DND-41 (cell line): ENCODE measurements around the gene EEF1AKMT1.

Experiments used
- ATAC-seq: fragments of 200-7000 bp; cut with Tn5 transposase; 3 replicates; pipeline ENCODE4 v1.9.1; 2021; ENCODE audit warnings: low read depth; ENCODE audit not compliant: insufficient read depth
- DNase-seq: peaks from one replicate; pipeline ENCODE4 v3.0.0-alpha.2; 2020
- H2AFZ ChIP-seq: 2 replicates; pipeline ENCODE4 v1.6.0; 2012; ENCODE audit warnings: low read depth, low read length
- H3K27ac ChIP-seq: 2 replicates; pipeline ENCODE4 v1.5.1; 2012; ENCODE audit warnings: low read length, inconsistent platforms
- H3K27me3 ChIP-seq: fragments of 200-600 bp; sonication (generic); 2 replicates; pipeline ENCODE4 v1.6.0; 2012; ENCODE audit warnings: low read length, mild to moderate bottlenecking, inconsistent platforms; ENCODE audit not compliant: insufficient read depth, poor library complexity
- H3K36me3 ChIP-seq: 2 replicates; pipeline ENCODE4 v1.5.1; 2012; ENCODE audit warnings: low read length, inconsistent platforms; ENCODE audit not compliant: insufficient read depth
- H3K4me1 ChIP-seq: 2 replicates; pipeline ENCODE4 v1.5.1; 2012; ENCODE audit warnings: mild to moderate bottlenecking, low read length; ENCODE audit not compliant: insufficient read depth
- H3K4me2 ChIP-seq: 2 replicates; pipeline ENCODE4 v1.6.0; 2012; ENCODE audit warnings: mild to moderate bottlenecking, moderate library complexity, low read length, inconsistent platforms; ENCODE audit not compliant: insufficient read depth
- H3K4me3 ChIP-seq, 2 experiments: fragments of 200-600 bp in 1 of 2; shearing (Covaris generic) in 1 of 2; 2 replicates each; pipeline ENCODE4 v1.5.1; 2012 to 2016; ENCODE audit warnings: inconsistent platforms in 2 of 2, low read length in 2 of 2, mild to moderate bottlenecking in 2 of 2, low read depth in 1 of 2, moderate library complexity in 1 of 2
- H3K79me2 ChIP-seq: 2 replicates; pipeline ENCODE4 v1.6.0; 2012; ENCODE audit warnings: low read length, inconsistent platforms; ENCODE audit not compliant: insufficient read depth
- H3K9ac ChIP-seq: 2 replicates; pipeline ENCODE4 v1.6.0; 2012; ENCODE audit warnings: low read depth, mild to moderate bottlenecking, inconsistent platforms, low read length, moderate library complexity
- H3K9me3 ChIP-seq: 2 replicates; pipeline ENCODE4 v1.5.1; 2012; ENCODE audit warnings: low read length, moderate library complexity, mild to moderate bottlenecking, inconsistent platforms; ENCODE audit not compliant: insufficient read depth, severe bottlenecking
- H4K20me1 ChIP-seq: 2 replicates; pipeline ENCODE4 v1.6.0; 2012; ENCODE audit warnings: low read length; ENCODE audit not compliant: insufficient read depth
- CTCF ChIP-seq: IDR thresholded peaks from 2 replicates; pipeline ENCODE4 v1.5.1; 2012; ENCODE audit warnings: borderline replicate concordance, low read length, moderate library complexity, mild to moderate bottlenecking; ENCODE audit not compliant: poor library complexity, severe bottlenecking; ENCODE audit errors: extremely low read depth
- EZH2 ChIP-seq: IDR thresholded peaks from 3 replicates; pipeline ENCODE4 v1.6.1; 2012; ENCODE audit warnings: borderline replicate concordance, low read depth, mild to moderate bottlenecking, moderate library complexity, low read length, inconsistent platforms; ENCODE audit not compliant: severe bottlenecking

EEF1AKMT1 gene

GRCh38 chr13:20696073-20696472 is 77.7 kb downstream of the EEF1AKMT1 start:
- H3K9ac ChIP-seq: no peak overlapping the region
- peaks cover 8% of the 10 kb centered on the region for H3K27me3 ChIP-seq
- no peak overlapping the region for H3K4me3 ChIP-seq
- H4K20me1 ChIP-seq: no peaks in the 10 kb centered on the region
- DNase-seq (no peak), ATAC-seq (peak; percentile 48; the same call in 1 of the 3 replicates)
- H2AFZ ChIP-seq: no peak overlapping the region
- H3K4me2 ChIP-seq: no peak overlapping the region
- no peak for TF ChIP-seq CTCF
- TF ChIP-seq EZH2: no peak
- no peaks in the 10 kb centered on the region for H3K79me2 ChIP-seq
- H3K27ac ChIP-seq: no peak overlapping the region
- H3K4me1 ChIP-seq: no peaks in the 10 kb centered on the region
- H3K36me3 ChIP-seq: no peaks in the 10 kb centered on the region
- no peaks in the 10 kb centered on the region for H3K9me3 ChIP-seq

- Histone ChIP-seq H3K27me3 (no peaks in the 10 kb centered on the region), H3K36me3 (no peaks in the 10 kb centered on the region), H3K9ac (no peak overlapping the region), H3K4me3 (no peak overlapping the region), H4K20me1 (no peaks in the 10 kb centered on the region), H3K27ac (no peak overlapping the region), H2AFZ (no peak overlapping the region), H3K4me1 (no peaks in the 10 kb centered on the region), H3K4me2 (no peak overlapping the region), H3K79me2 (no peaks in the 10 kb centered on the region), H3K9me3 (no peaks in the 10 kb centered on the region)
- TF ChIP-seq EZH2: no peak
- no peak for TF ChIP-seq CTCF
- ATAC-seq (no peak), DNase-seq (no peak)
Observed at GRCh38 chr13:20691616-20692015, 82.1 kb downstream of the EEF1AKMT1 start.

GRCh38 chr13:20689291-20689690 is 84.5 kb downstream of the EEF1AKMT1 start:
- H3K27me3 ChIP-seq: no peaks in the 10 kb centered on the region
- ATAC-seq: no peak
- H4K20me1 ChIP-seq: no peaks in the 10 kb centered on the region
- no peak overlapping the region for H3K4me3 ChIP-seq
- no peak for DNase-seq
- H3K36me3 ChIP-seq: no peaks in the 10 kb centered on the region
- H3K27ac ChIP-seq: no peak overlapping the region
- H3K4me2 ChIP-seq: no peak overlapping the region
- H3K9ac ChIP-seq: no peak overlapping the region
- no peaks in the 10 kb centered on the region for H3K4me1 ChIP-seq
- TF ChIP-seq CTCF (no peak), EZH2 (no peak)
- H2AFZ ChIP-seq: no peak overlapping the region
- H3K79me2 ChIP-seq: no peaks in the 10 kb centered on the region
- H3K9me3 ChIP-seq: no peaks in the 10 kb centered on the region

- no peak overlapping the region for H3K9ac ChIP-seq
- TF ChIP-seq EZH2 (no peak), CTCF (no peak)
Observed at GRCh38 chr13:20686863-20687579, 86.7 kb downstream of the EEF1AKMT1 start.

More at GRCh38 chr13:20686863-20687579, 86.7 kb downstream of the EEF1AKMT1 start:
- Histone ChIP-seq H3K27ac (no peak overlapping the region), H3K4me2 (no peak overlapping the region), H2AFZ (no peak overlapping the region), H3K79me2 (no peaks in the 10 kb centered on the region), H3K36me3 (no peaks in the 10 kb centered on the region), H3K9me3 (no peaks in the 10 kb centered on the region), H3K4me3 (no peak overlapping the region), H3K4me1 (no peaks in the 10 kb centered on the region), H4K20me1 (no peaks in the 10 kb centered on the region), H3K27me3 (no peaks in the 10 kb centered on the region)
- DNase-seq: no peak
- no peak for ATAC-seq
